ENCODE data around the gene KCNE4.
A peak's percentile ranks its signal among the peaks of the same experiment; 100 is the strongest.

The KCNE4 gene, protein sequence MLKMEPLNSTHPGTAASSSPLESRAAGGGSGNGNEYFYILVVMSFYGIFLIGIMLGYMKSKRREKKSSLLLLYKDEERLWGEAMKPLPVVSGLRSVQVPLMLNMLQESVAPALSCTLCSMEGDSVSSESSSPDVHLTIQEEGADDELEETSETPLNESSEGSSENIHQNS

DNA sequence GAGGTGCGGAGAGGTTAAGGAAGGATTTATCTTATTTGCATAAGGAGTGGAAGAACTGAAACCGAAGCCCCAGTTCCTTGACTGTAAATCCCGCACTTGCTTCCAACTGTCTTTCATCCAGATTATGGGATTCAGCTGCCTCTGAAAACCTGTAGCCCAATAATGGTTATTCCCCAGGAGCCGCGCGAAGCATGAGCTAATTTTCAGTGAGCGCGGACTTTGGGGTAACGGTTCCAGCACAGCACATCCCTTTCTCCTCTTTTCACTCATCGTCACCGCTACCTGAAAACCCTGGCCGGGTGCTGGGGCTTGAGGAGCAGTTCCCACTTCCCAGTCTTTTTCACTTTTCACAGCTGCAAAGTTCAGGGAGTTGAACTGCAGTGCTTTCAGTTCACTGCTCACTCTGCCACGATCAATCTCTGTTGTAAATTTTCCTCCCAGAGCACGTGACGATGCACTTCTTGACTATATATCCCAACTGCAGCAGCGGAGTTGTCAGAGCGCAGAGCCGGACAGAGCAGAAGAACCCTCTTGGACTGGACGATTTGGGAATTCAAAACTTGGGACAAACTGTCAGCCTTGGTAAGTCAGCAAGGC, at the start of gene KCNE4:
TSS of gene KCNE4 (plus strand) at position 498 of the 597 bp plus-strand sequence. CDS start 641 bp downstream, outside the sequence.
- no peak for DNase-seq

GRCh38 chr2:223003191-223003590, 48.8 kb upstream of the KCNE4 start:
- DNase-seq: no peak

GRCh38 chr2:223005496-223005895, 46.5 kb upstream of the KCNE4 start:
- no peak for DNase-seq

- no peak for DNase-seq
Observed at GRCh38 chr2:223007531-223007930, 44.5 kb upstream of the KCNE4 start.

DNA sequence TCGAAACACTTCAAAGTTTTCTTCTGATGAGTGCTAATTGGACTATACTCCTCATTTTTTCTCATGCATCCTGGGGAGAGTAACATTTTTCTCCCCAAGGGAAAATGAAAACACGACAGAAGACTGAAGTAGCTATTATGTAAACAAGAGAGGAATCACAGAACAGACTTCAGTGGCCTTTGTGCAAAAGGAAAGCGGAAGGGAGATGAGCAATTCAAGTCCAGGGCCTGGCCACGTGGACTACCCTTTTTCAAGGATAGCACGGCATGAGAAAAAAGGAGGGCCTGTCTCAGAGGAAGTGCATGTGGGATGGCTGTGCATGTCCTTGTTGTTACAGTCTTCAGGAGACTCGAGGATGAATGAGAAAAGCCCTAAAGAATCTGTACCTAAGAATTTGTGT, 43.8 kb upstream of the KCNE4 start:
- DNase-seq: no peak

DNA sequence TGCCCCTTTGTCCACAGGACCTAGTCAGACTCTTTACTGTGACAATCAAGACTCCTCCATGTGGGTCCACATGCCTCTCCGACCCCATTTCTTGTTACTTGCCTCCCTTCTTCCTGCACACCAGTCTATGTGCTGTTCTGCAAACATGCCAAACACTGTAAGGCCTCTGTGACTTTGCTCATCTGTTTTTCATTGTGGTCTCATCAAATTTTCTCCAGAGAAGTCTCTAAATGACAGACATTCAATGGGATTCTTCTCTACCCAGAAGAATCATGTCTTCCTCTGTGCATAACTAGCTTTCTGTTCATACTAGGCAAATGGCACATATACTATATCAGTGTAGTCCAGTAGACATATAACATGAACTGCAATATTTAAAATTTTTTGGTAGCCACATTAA, 43.0 kb upstream of the KCNE4 start:
- no peak for DNase-seq

DNA sequence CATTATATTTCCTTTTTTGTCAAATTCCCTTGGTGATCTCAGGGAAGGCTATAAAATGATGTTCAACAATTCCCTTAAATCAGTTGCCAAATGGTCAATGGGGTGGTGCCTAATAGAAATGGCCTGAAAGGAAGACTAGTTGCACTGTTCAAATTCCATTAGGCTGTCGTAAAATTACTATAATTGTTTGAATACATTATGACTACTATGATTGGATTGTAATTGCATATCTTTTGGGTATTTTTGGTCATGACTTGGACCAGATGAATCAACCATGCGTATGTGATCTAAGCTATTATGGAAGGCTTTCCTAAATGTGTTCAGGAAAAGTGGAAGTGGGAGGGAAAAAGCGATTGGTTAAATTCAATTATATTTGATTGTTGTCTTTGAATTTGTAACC, 41.3 kb upstream of the KCNE4 start:
- DNase-seq: no peak

DNA sequence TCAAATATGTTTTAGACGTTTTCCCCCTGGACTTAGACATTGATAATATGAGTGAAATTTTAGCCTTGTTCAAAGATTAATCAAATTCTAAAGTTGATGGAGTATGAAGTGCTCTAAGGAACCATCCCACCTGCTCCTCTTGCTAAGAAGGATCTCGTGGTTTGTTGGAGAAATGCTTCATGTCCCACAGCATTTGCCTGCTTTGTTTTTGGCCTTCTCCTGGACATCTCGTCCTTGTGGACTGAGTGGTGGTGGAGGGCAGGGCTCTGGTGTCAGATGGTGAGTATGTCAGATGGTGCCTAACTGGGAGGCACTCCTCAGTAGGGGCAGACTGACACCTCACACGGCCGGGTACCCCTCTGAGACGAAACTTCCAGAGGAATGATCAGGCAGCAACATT, 39.7 kb upstream of the KCNE4 start:
- no peak for DNase-seq

DNA sequence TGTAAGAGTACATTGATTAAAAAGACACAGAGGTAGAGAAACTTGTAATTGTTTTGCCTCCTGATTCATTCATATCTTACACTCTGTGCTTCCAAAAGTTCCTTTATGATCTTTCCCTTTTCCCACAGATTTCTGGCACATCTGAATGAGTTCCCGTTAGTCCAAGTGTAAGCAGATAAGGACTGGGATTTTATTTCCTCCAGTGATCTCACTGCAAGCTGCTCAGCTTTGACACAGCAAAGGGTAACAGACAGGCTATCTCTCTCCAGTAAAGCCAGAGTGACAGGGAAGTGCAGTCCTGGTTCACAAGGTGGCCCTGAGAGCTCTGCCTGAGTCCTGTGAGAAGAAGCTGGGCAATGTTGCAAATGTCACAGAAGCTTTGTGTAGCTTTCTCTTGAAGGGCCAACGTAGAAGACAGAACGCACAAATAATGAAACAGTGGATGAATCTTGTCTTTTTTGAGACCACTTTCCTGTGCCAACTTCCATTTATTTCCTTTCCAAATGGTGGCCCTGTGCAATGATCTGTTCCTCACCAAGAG, 32.5 kb upstream of the KCNE4 start:
- no peak for DNase-seq

- DNase-seq: no peak
Observed at GRCh38 chr2:223019987-223020717, 31.8 kb upstream of the KCNE4 start.

- DNase-seq: no peak
Observed at GRCh38 chr2:223020971-223021675, 30.9 kb upstream of the KCNE4 start.

DNA sequence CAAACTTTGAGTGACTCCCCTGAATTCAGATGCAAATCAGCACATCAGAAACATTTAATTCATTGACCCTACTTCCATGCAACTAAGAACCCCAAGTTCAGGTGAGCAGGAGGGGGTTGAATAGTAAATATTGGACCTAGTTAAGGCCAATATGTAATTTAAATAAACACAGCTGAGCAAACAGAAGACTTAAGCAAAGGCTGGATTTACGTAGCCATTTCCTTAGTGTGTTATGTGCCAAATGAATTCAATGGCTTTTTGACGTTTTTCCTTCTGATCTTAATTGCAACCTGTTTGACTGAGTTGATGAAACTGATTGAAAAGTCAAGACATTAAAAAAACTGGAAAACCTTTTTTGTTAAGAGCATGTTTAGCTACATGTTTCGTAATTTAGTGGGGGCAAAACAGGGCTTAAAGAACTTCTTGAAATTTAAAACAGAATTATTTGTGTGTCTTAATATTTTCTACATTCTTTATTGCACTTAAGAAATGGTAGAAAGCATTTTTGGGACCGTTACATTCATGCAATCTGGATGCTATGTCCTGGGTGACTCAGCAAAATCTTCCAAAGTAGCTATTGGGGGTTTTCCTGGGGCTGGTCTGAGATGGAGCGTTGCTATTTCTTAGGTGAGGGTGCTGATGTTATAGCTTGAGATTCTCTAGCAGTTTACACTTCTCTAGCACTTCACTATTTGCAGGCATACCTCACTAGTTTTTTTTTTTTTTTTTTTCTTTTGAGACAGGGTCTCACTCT, 25.5 kb upstream of the KCNE4 start:
- DNase-seq: peak; percentile 81

GRCh38 chr2:223027442-223027841, 24.5 kb upstream of the KCNE4 start:
- DNase-seq: no peak

DNA sequence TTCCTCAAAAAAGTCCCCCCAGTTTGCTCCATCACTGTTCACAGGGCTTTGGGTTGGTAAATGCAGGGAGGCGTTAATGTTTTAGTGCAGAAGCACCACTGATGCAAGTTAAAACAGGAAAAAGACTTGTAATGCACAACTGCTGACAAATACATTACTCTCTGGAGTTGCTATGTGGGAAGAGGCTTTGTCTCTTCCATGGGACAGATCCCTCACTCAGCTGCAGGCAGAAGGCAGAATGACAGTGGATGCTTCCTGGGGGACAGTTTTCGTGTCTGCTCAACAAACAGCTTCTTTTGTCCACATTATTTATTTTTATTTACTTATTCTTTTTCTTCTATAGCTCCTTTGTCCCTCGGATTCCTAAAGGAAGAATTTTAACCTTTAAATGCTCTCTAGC, 22.7 kb upstream of the KCNE4 start:
- no peak for DNase-seq

GRCh38 chr2:223032187-223033142, 19.5 kb upstream of the KCNE4 start:
- DNase-seq: no peak

GRCh38 chr2:223034221-223034975, 17.6 kb upstream of the KCNE4 start:
- DNase-seq: no peak

GRCh38 chr2:223036790-223037444, 15.1 kb upstream of the KCNE4 start:
- no peak for DNase-seq

GRCh38 chr2:223037445-223037800, 14.6 kb upstream of the KCNE4 start:
- no peak for DNase-seq

- DNase-seq: no peak
Observed at GRCh38 chr2:223039618-223040017, 12.4 kb upstream of the KCNE4 start.

DNA sequence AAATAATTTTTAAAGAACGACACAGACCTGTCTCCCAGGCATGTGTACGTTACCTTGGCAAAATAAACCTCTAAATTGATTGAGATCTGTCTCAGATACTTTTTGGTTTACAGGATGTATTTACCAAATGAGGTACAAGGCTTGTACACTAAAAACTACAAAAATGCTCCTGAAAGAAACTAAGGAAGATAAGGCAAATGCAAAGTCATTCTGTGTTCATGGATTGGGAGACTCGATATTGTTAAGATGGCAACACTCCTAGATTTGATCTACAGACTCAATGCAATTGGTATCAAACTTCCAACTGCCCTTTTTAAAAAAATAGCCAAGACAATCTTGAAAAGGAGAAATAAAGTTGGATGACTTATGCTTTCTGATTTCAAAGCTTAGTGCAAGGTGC, 11.5 kb upstream of the KCNE4 start:
- no peak for DNase-seq

All from NCI-H2029 treated with DMSO at 0.1 percent for 48 hours (cell line).